ENCODE measurements around the gene DLGAP1. TPM values are rescaled to one million over a fixed set of nuclear protein-coding genes. Genes with fewer than 3 reads are reported as not detected.
"Not testable (repeated sequence)": the region's sequence is repeated elsewhere in the genome, so short reads cannot be mapped to it uniquely, and the experiment has no call there.

The DLGAP1 gene
- total and polyA plus RNA-seq, 2 experiments from 2014 or later: 0.13 to 0.22 TPM

GRCh38 chr18:3584897-3585460, 870.1 kb downstream of the DLGAP1 start:
- peaks cover 20% of the 10 kb centered on the region for H3K4me1 ChIP-seq (ENCODE audit: insufficient read depth)
- WGBS, 2 experiments (ENCODE audit: low coverage in 1 of 2, low lambda C conversion rate in 2 of 2, missing lambda C conversion rate in 2 of 2): 80 to 86% methylated on average over 6 of the region's 6 CpGs
- no peaks in the 10 kb centered on the region for H3K36me3 ChIP-seq (ENCODE audit: low read depth)
- H3K9me3 ChIP-seq (ENCODE audit: low read depth): no peaks in the 10 kb centered on the region
- no peaks in the 10 kb centered on the region for H3K79me2 ChIP-seq (ENCODE audit: insufficient read depth)
- H3K27ac ChIP-seq: no peak overlapping the region
- no peak for TF ChIP-seq EZH2phosphoT487 (IDR thresholded peaks at IDR 0.05; ENCODE audit: insufficient read depth, low read depth)
- TF ChIP-seq EZH2 (IDR thresholded peaks at IDR 0.05; ENCODE audit: insufficient read depth, poor library complexity, severe bottlenecking): no peak
- DNase-seq: no peak
- peaks cover 2% of the 10 kb centered on the region for H3F3A ChIP-seq (ENCODE audit: insufficient read depth)
- H4K20me1 ChIP-seq (ENCODE audit: insufficient read depth): no peaks in the 10 kb centered on the region
- no peak overlapping the region for H3K4me2 ChIP-seq (ENCODE audit: unreplicated experiment)
- no peaks in the 10 kb centered on the region for H3K9me2 ChIP-seq (ENCODE audit: insufficient read depth)
- in situ Hi-C loops (cut with MboI): loop anchor here (10.0 kb wide), 2 partner anchors 120 to 300 kb away; no protein-coding TSS in a partner anchor
- no peaks in the 10 kb centered on the region for H3K27me3 ChIP-seq (replicated peaks; ENCODE audit: insufficient read depth)
- no peak overlapping the region for H3K9ac ChIP-seq
- no peak overlapping the region for H2AFZ ChIP-seq
- H3K4me3 ChIP-seq: no peak overlapping the region

GRCh38 chr18:3584266-3584861, 870.7 kb downstream of the DLGAP1 start:
- TF ChIP-seq EZH2 (IDR thresholded peaks at IDR 0.05; ENCODE audit: insufficient read depth, poor library complexity, severe bottlenecking) (no peak), EZH2phosphoT487 (IDR thresholded peaks at IDR 0.05; ENCODE audit: insufficient read depth, low read depth) (no peak)
- Histone ChIP-seq H2AFZ (no peak overlapping the region), H3K9me2 (ENCODE audit: insufficient read depth) (no peaks in the 10 kb centered on the region), H4K20me1 (ENCODE audit: insufficient read depth) (no peaks in the 10 kb centered on the region), H3K4me3 (no peak overlapping the region), H3K9me3 (ENCODE audit: low read depth) (no peaks in the 10 kb centered on the region), H3K27me3 (replicated peaks; ENCODE audit: insufficient read depth) (no peaks in the 10 kb centered on the region), H3K27ac (no peak overlapping the region), H3F3A (ENCODE audit: insufficient read depth) (peaks cover 8% of the 10 kb centered on the region), H3K4me1 (ENCODE audit: insufficient read depth) (peaks cover 26% of the 10 kb centered on the region), H3K9ac (no peak overlapping the region), H3K4me2 (ENCODE audit: unreplicated experiment) (no peak overlapping the region), H3K79me2 (ENCODE audit: insufficient read depth) (no peaks in the 10 kb centered on the region), H3K36me3 (ENCODE audit: low read depth) (no peaks in the 10 kb centered on the region)
- no peak for DNase-seq
- in situ Hi-C loops (cut with MboI): loop anchor here (10.0 kb wide), 2 partner anchors 120 to 300 kb away; no protein-coding TSS in a partner anchor
- WGBS, 2 experiments (ENCODE audit: low coverage in 1 of 2, low lambda C conversion rate in 2 of 2, missing lambda C conversion rate in 2 of 2): 98 to 100% methylated on average over 2 of the region's 2 CpGs

GRCh38 chr18:3583873-3584247, 871.2 kb downstream of the DLGAP1 start:
- no peaks in the 10 kb centered on the region for H3K27me3 ChIP-seq (replicated peaks; ENCODE audit: insufficient read depth)
- in situ Hi-C loops (cut with MboI): loop anchor here (10.0 kb wide), 2 partner anchors 119 to 299 kb away; no protein-coding TSS in a partner anchor
- DNase-seq: no peak
- no peaks in the 10 kb centered on the region for H3K9me2 ChIP-seq (ENCODE audit: insufficient read depth)
- H3K9ac ChIP-seq: no peak overlapping the region
- H3K4me2 ChIP-seq (ENCODE audit: unreplicated experiment): no peak overlapping the region
- no peaks in the 10 kb centered on the region for H3K9me3 ChIP-seq (ENCODE audit: low read depth)
- no peak overlapping the region for H2AFZ ChIP-seq
- TF ChIP-seq EZH2 (IDR thresholded peaks at IDR 0.05; ENCODE audit: insufficient read depth, poor library complexity, severe bottlenecking): no peak
- no peak overlapping the region for H3K27ac ChIP-seq
- H3K36me3 ChIP-seq (ENCODE audit: low read depth): no peaks in the 10 kb centered on the region
- H4K20me1 ChIP-seq (ENCODE audit: insufficient read depth): no peaks in the 10 kb centered on the region
- peaks cover 31% of the 10 kb centered on the region for H3K4me1 ChIP-seq (ENCODE audit: insufficient read depth)
- no peaks in the 10 kb centered on the region for H3K79me2 ChIP-seq (ENCODE audit: insufficient read depth)
- WGBS, 2 experiments (ENCODE audit: low coverage in 1 of 2, low lambda C conversion rate in 2 of 2, missing lambda C conversion rate in 2 of 2): 94 to 97% methylated on average over 7 of the region's 7 CpGs
- peaks cover 13% of the 10 kb centered on the region for H3F3A ChIP-seq (ENCODE audit: insufficient read depth)
- no peak overlapping the region for H3K4me3 ChIP-seq

GRCh38 chr18:3583106-3583872, 871.8 kb downstream of the DLGAP1 start:
- Histone ChIP-seq H2AFZ (0 out of 2 replicates have a peak overlapping the region, but pooled peaks have one; percentile 27), H3K4me1 (ENCODE audit: insufficient read depth) (peaks cover 31% of the 10 kb centered on the region), H3F3A (ENCODE audit: insufficient read depth) (peaks cover 17% of the 10 kb centered on the region)
- H3K27me3 ChIP-seq (replicated peaks; ENCODE audit: insufficient read depth); H3K79me2 ChIP-seq (ENCODE audit: insufficient read depth); H3K36me3 ChIP-seq (ENCODE audit: low read depth); H3K4me3 ChIP-seq; H4K20me1 ChIP-seq (ENCODE audit: insufficient read depth); H3K4me2 ChIP-seq (ENCODE audit: unreplicated experiment); H3K9ac ChIP-seq; H3K9me3 ChIP-seq (ENCODE audit: low read depth); H3K27ac ChIP-seq; H3K9me2 ChIP-seq (ENCODE audit: insufficient read depth): not testable (repeated sequence)
- in situ Hi-C loops (cut with MboI): loop anchor here (10.0 kb wide), 2 partner anchors 118 to 298 kb away; no protein-coding TSS in a partner anchor
- WGBS, 2 experiments (ENCODE audit: low coverage in 1 of 2, low lambda C conversion rate in 2 of 2, missing lambda C conversion rate in 2 of 2): 65 to 73% methylated on average over 7 of the region's 7 CpGs
- DNase-seq: peak; percentile 51
